SU-DHL-6 (cell line): ENCODE data around the gene ZSWIM4.

Source experiments
- H2AFZ ChIP-seq: fragments of 200-600 bp; sonication (generic); 2 replicates; pipeline ENCODE4 v1.6.1; 2014; ENCODE audit warnings: low read depth, mild to moderate bottlenecking, moderate library complexity, mixed read lengths, antibody characterized with exemption, low read length; ENCODE audit not compliant: severe bottlenecking
- H3F3A ChIP-seq: fragments of 200-600 bp; shearing (Covaris generic); 2 replicates; pipeline ENCODE4 v1.6.0; 2016; ENCODE audit warnings: antibody characterized with exemption, mild to moderate bottlenecking; ENCODE audit not compliant: insufficient read depth
- H3K27ac ChIP-seq: fragments of 200-600 bp; sonication (generic); 2 replicates; pipeline ENCODE4 v1.5.1; 2016; ENCODE audit warnings: low read depth, mild to moderate bottlenecking, low read length, moderate library complexity, mixed read lengths
- H3K27me3 ChIP-seq: fragments of 200-600 bp; sonication (generic), shearing (Covaris generic); 2 replicates; pipeline ENCODE4 v1.6.0; 2014; ENCODE audit warnings: mild to moderate bottlenecking, low read length
- H3K36me3 ChIP-seq: fragments of 200-600 bp; sonication (generic); 2 replicates; pipeline ENCODE4 v1.6.1; 2014; ENCODE audit warnings: mild to moderate bottlenecking, low read length, mixed read lengths
- H3K4me2 ChIP-seq: fragments of 300-600, 200-600 bp; shearing (Covaris generic), sonication (generic); 2 replicates; pipeline ENCODE4 v1.6.0; 2014; ENCODE audit warnings: low read length, low read depth, mild to moderate bottlenecking; ENCODE audit not compliant: poor library complexity, severe bottlenecking
- H3K4me3 ChIP-seq: fragments of 200-600 bp; sonication (generic); 2 replicates; pipeline ENCODE4 v1.5.1; 2014; ENCODE audit warnings: antibody characterized with exemption, low read length, mild to moderate bottlenecking, mixed read lengths; ENCODE audit not compliant: insufficient read depth, poor library complexity, severe bottlenecking
- H3K79me2 ChIP-seq: fragments of 200-600 bp; sonication (generic); 2 replicates; pipeline ENCODE4 v1.6.1; 2014; ENCODE audit warnings: mild to moderate bottlenecking, low read length, moderate library complexity; ENCODE audit not compliant: insufficient read depth
- H3K9ac ChIP-seq: fragments of 200-600 bp; sonication (generic); 2 replicates; pipeline ENCODE4 v1.7.0; 2014; ENCODE audit warnings: mild to moderate bottlenecking, low read length
- H3K9me2 ChIP-seq: fragments of 200-600 bp; sonication (generic); replicated peaks from 2 replicates; pipeline ENCODE4 v1.6.1; 2014; ENCODE audit warnings: low read length; ENCODE audit not compliant: insufficient read depth
- H3K9me3 ChIP-seq: fragments of 200-600 bp; sonication (generic); 2 replicates; pipeline ENCODE4 v1.6.1; 2014; ENCODE audit warnings: low read length, mixed read lengths; ENCODE audit not compliant: insufficient read depth
- H4K20me1 ChIP-seq: fragments of 200-600 bp; sonication (generic); 2 replicates; pipeline ENCODE4 v1.6.1; 2014; ENCODE audit warnings: low read depth, mild to moderate bottlenecking, antibody characterized with exemption, low read length, moderate library complexity, mixed read lengths
- CTCF ChIP-seq: fragments of 200-600 bp; sonication (generic); IDR thresholded peaks from one replicate; pipeline ENCODE4 v1.5.1; 2017; ENCODE audit warnings: antibody characterized with exemption, mild to moderate bottlenecking, low read length, moderate library complexity; ENCODE audit not compliant: insufficient read depth, poor library complexity, severe bottlenecking
- EZH2phosphoT487 ChIP-seq: fragments of 200-600 bp; sonication (generic), shearing (Covaris generic); conservative IDR thresholded peaks from 2 replicates; pipeline ENCODE4 v1.6.1; 2018; ENCODE audit warnings: mild to moderate bottlenecking, antibody characterized with exemption, low read length, moderate library complexity, mixed read lengths

Gene ZSWIM4

GRCh38 chr19:13861392-13861713 lies 66.1 kb downstream of the ZSWIM4 start:
- no peaks in the 10 kb centered on the region for H3K9me3 ChIP-seq
- H3K36me3 ChIP-seq: no peaks in the 10 kb centered on the region
- no peak overlapping the region for H3K4me3 ChIP-seq
- H3K27me3 ChIP-seq: no peaks in the 10 kb centered on the region
- H3K4me2 ChIP-seq: peak overlapping the region; percentile 55
- no peaks in the 10 kb centered on the region for H4K20me1 ChIP-seq
- H3K79me2 ChIP-seq: no peaks in the 10 kb centered on the region
- no peak overlapping the region for H3K27ac ChIP-seq
- TF ChIP-seq CTCF: no peak
- no peak for TF ChIP-seq EZH2phosphoT487
- peak overlapping the region; percentile 26; the same call in 1 of the 2 replicates for H3K9ac ChIP-seq
- no peaks in the 10 kb centered on the region for H3F3A ChIP-seq
- H2AFZ ChIP-seq: peak overlapping the region; percentile 63
- H3K9me2 ChIP-seq: no peaks in the 10 kb centered on the region

- Histone ChIP-seq H3F3A (no peaks in the 10 kb centered on the region), H3K27ac (no peak overlapping the region), H3K79me2 (no peaks in the 10 kb centered on the region), H3K9ac (peak overlapping the region; percentile 26; the same call in 1 of the 2 replicates), H3K4me3 (peak overlapping the region; percentile 28), H4K20me1 (no peaks in the 10 kb centered on the region), H3K4me2 (peak overlapping the region; percentile 55), H3K9me3 (no peaks in the 10 kb centered on the region), H3K27me3 (no peaks in the 10 kb centered on the region), H3K36me3 (no peaks in the 10 kb centered on the region), H2AFZ (peak overlapping the region; percentile 63), H3K9me2 (no peaks in the 10 kb centered on the region)
- TF ChIP-seq CTCF (peak; percentile 71), EZH2phosphoT487 (no peak)
Observed at GRCh38 chr19:13861714-13862531, 66.7 kb downstream of the ZSWIM4 start.

- Histone ChIP-seq H3K79me2 (no peaks in the 10 kb centered on the region), H3K9ac (no peak overlapping the region), H3K4me3 (no peak overlapping the region), H4K20me1 (no peaks in the 10 kb centered on the region), H3K9me2 (no peaks in the 10 kb centered on the region), H3K36me3 (no peaks in the 10 kb centered on the region), H3K27ac (no peak overlapping the region), H3F3A (no peaks in the 10 kb centered on the region), H3K4me2 (no peak overlapping the region), H3K27me3 (no peaks in the 10 kb centered on the region), H3K9me3 (no peaks in the 10 kb centered on the region), H2AFZ (no peak overlapping the region)
- TF ChIP-seq EZH2phosphoT487: no peak
- TF ChIP-seq CTCF: no peak
Observed at GRCh38 chr19:13864046-13864666, 68.9 kb downstream of the ZSWIM4 start.
